Subcutaneous adipose tissue (tissue), 4 donors: ENCODE data around the gene SIGLEC6. TPM values are rescaled to one million over a fixed set of nuclear protein-coding genes. Genes with fewer than 3 reads are reported as not detected.

Source experiments
- total RNA-seq, 4 donors: library from RNA; depleted of rRNA; stranded (reverse); fragments of >200 nt; gene quantifications; one replicate each; pipeline ENCODE4 v1.1.0, GENCODE V29; 2016
- TF ChIP-seq, protein P1 (sequence below): fragments of 450-650 bp; IDR thresholded peaks from one replicate; pipeline ENCODE4 v1.5.1; 2016; ENCODE audit warnings: low read depth, mild to moderate bottlenecking, control low read depth, antibody characterized with exemption, moderate library complexity

Gene SIGLEC6
- total RNA-seq, 4 donors from 2014 or later, result 1.5 to 2.9 (median 2.5) TPM; not detected in 1

GRCh38 chr19:51541458-51542357, 10.2 kb upstream of the SIGLEC6 start:
- TF ChIP-seq, protein P1, sequence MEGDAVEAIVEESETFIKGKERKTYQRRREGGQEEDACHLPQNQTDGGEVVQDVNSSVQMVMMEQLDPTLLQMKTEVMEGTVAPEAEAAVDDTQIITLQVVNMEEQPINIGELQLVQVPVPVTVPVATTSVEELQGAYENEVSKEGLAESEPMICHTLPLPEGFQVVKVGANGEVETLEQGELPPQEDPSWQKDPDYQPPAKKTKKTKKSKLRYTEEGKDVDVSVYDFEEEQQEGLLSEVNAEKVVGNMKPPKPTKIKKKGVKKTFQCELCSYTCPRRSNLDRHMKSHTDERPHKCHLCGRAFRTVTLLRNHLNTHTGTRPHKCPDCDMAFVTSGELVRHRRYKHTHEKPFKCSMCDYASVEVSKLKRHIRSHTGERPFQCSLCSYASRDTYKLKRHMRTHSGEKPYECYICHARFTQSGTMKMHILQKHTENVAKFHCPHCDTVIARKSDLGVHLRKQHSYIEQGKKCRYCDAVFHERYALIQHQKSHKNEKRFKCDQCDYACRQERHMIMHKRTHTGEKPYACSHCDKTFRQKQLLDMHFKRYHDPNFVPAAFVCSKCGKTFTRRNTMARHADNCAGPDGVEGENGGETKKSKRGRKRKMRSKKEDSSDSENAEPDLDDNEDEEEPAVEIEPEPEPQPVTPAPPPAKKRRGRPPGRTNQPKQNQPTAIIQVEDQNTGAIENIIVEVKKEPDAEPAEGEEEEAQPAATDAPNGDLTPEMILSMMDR, result no peak

DNA sequence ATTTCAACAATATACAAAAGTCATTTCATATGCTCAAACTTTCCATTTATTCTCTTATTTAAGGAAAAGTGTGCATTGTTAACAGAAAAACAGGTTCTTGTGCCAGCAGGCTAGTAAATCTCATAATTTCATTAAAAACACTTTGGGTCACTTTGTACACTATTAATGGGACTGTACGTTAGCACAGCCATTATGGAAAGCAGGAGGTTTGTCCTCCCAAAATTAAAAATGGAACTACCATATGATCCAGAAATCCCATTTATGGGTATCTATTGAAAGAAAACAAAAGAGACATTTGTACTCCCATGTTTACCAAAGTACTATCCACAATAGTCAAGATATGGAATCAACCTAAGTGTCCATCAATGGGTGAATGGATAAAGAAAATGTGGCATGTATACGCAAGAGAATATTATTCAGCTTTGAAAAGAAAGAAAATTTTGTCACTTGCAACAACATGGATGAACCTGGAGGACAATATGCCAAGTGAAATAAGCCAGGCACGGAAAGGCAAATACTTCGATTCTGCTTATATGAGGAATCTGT, 8.4 kb upstream of the SIGLEC6 start:
- TF ChIP-seq, protein P1, result no peak

GRCh38 chr19:51535535-51535934, 4.1 kb upstream of the SIGLEC6 start:
- TF ChIP-seq, protein P1, result no peak

DNA sequence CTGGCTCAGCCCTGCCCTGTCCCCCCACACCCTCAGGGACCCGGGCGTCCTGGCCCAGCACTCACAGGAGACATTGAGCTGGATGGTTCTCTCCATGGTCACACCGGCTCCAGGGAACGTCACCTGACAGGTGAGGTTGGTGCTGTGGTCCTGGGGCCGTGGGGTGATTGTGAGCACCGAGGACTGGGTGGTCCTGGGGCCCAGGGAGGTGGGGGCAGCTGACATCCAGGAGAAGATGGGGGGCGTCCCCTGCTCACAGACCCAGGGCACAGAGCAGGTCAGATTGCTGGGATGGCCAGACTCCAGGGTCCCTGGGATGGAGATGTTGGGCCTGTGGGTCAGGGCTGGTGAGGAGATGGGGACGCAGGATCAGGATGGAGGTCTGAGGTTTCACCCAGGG, 854 bp downstream of the SIGLEC6 start:
- TF ChIP-seq, protein P1, result no peak

GRCh38 chr19:51529301-51529700, 2.2 kb downstream of the SIGLEC6 start:
- TF ChIP-seq, protein P1, result no peak

- TF ChIP-seq, protein P1, result no peak
These were observed 5.8 kb downstream of the SIGLEC6 start for GRCh38 chr19:51525651-51526050.

DNA sequence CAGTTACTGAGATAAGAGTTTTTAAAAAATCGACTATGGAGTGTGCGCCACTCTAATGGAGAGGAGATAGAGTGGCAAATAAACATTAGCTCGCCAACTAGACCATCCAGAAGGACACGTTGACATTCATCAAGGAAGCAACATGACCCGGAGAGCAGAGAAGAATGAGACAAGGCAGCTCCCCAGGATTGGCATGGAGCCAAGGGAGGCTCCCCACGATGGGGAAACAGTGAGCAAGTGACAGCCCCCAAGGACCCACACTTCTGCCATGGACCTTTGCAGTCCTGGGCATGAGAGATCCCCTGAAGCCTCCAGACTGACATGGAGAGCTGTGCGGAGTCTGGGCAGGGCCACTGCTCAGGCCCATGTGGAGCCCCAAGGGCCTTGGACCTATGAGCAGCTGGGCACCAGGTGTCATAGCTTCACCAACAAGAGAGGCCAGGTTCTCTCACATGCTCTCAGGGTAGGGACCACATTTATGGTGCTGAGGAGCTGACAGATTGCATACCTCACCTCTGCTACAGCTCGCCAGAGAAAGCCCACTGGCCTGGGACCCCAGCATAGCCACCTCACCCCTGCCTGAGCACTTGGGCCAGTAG, 6.7 kb downstream of the SIGLEC6 start:
- TF ChIP-seq, protein P1, result no peak
